Heart right ventricle (tissue), 16 donors: Measurements from ENCODE around the gene PODXL. TPM values are rescaled to one million over a fixed set of nuclear protein-coding genes. Genes with fewer than 3 reads are reported as not detected.

ENCODE experiments used
- ATAC-seq, 8 donors: fragments of 200-7000 bp; cut with Tn5 transposase; one replicate each; pipeline ENCODE4 v1.9.1; 2020; ENCODE audit warnings: mild to moderate bottlenecking in 8 of 8, moderate library complexity in 8 of 8, moderate number of reproducible peaks in 1 of 8
- DNase-seq, 2 donors: peaks; one replicate each; pipeline ENCODE4 v3.0.0-alpha.2; 2020
- H3K27ac ChIP-seq, 10 donors: fragments of 200-600 bp; sonication (generic) in 2 of 10; one replicate each; pipeline versions ENCODE4 v1.5.0 to v1.8.0; 2020 to 2022; ENCODE audit warnings: mild to moderate bottlenecking in 3 of 10
- H3K27me3 ChIP-seq, 7 donors: fragments of 200-600 bp; one replicate each; pipeline ENCODE4 v1.8.0; 2021 to 2022; ENCODE audit warnings: mild to moderate bottlenecking in 2 of 7
- H3K36me3 ChIP-seq, 9 donors: fragments of 200-600 bp; sonication (generic) in 1 of 9; one replicate each; pipeline versions ENCODE4 v1.5.0 to v1.8.0; 2020 to 2022; ENCODE audit warnings: mild to moderate bottlenecking in 2 of 9
- H3K4me1 ChIP-seq, 9 donors: fragments of 200-600 bp; sonication (generic) in 1 of 9; one replicate each; pipeline versions ENCODE4 v1.5.0 to v1.8.0; 2020 to 2022; ENCODE audit warnings: mild to moderate bottlenecking in 4 of 9
- H3K4me3 ChIP-seq, 10 donors: fragments of 200-600 bp; sonication (generic) in 2 of 10; one replicate each; pipeline versions ENCODE4 v1.5.0 to v1.8.0; 2020 to 2022; ENCODE audit warnings: mild to moderate bottlenecking in 7 of 10, moderate library complexity in 2 of 10
- H3K9me3 ChIP-seq, 11 donors: fragments of 200-600 bp in 10 of 11; sonication (generic) in 2 of 11; one replicate each; pipeline versions ENCODE4 v1.5.0 to v1.8.0; 2013 to 2022; ENCODE audit warnings: mild to moderate bottlenecking in 2 of 11, control low read depth in 1 of 11, moderate library complexity in 1 of 11
- CTCF ChIP-seq, 9 donors: fragments of 200-600 bp; sonication (generic) in 2 of 9; IDR thresholded peaks; one replicate each; pipeline versions ENCODE4 v1.5.0 to v1.8.0; 2021 to 2022; ENCODE audit warnings: antibody characterized with exemption in 9 of 9, mild to moderate bottlenecking in 5 of 9, moderate library complexity in 1 of 9
- WGBS, 2 donors: extraction: QIAGEN DNeasy Blood & Tissue Kit; methylation state at CpG; one replicate each; pipeline ENCODE4 v1.1.7; 2013; ENCODE audit warnings: inconsistent platforms in 1 of 2; 5-methylcytosine and 5-hydroxymethylcytosine counted together
- intact Hi-C, 10 donors: fragments of 100-400 bp; cut with DNase I; formaldehyde crosslinking; loops; one replicate each; pipeline versions ENCODE4 v1.11.1 to v1.14.2; 2022
- polyA plus RNA-seq, 2 donors: library from polyadenylated mRNA; stranded (reverse); fragments of 200-250 nt; gene quantifications; one replicate each; pipeline ENCODE4 v1.2.3, GENCODE V29; 2013
- total RNA-seq, 10 donors: library from RNA; stranded (reverse); fragmentation: NEBNext Ultra II Directional in 3 of 10; extraction: Animal tissue kit (Norgen Biotek cat#: 25700) in 3 of 10; gene quantifications; one replicate each; pipeline versions ENCODE4 v1.2.1 to v1.2.4, GENCODE V29; 2021 to 2023
- donor health status: Arrhythmogenic right ventricular cardiomyopathy.
- donor health status: ischemic (EF 13 %, LVEDD 7.1; RV severe dilation, severe dysfunction).
- donor health status: healthy with polysubstance abuse.
- donor health status: DM: no; HTN: yes; CAD: no.
- donor health status: DM: no; HTN: no; CAD: no.
- donor health status: ischemic (EF 25% LVEDD 6.9; RV normal size, moderate dysfunction).
- donor health status: ischemic (EF 25% LVEDD 5.7; RV mildly dilated, moderate dysfunction).
- donor health status: healthy.
- donor health status: DM: yes; HTN: yes; CAD: no.
- donor health status: Ischemic cardiomyopathy.
- donor health status: ischemic (EF 35%, LVEDD 5.7; RV mildly dilated, moderate dysfunction).
- donor health status: nonischemic (EF 11% LVEDD 7.7; RV severe dilation, severe dysfunction).
- donor health status: DM: yes; HTN: yes; CAD: no.
- donor health status: PGD.
- donor health status: ischemic (EF 29% LVEDD 5.4; RV normal size, mild dysfunction).
- donor health status: nonischemic (EF 23%, LVEDD 6.1; RV moderate dilation, normal function).

PODXL gene
- total and polyA plus RNA-seq, 12 donors, result 34.4 to 162 (median 65.2) TPM

GRCh38 chr7:131524703-131525102 is 31.7 kb downstream of the PODXL start:
- intact Hi-C loops, result no loop called here
- no peak for DNase-seq
- Histone ChIP-seq H3K9me3 (no peaks in the 10 kb centered on the region), H3K4me1 (peaks cover 7 to 98% (median 62%) of the 10 kb centered on the region in 9 donors), H3K4me3 (no peak overlapping the region), H3K36me3 (no peaks in the 10 kb centered on the region), H3K27me3 (no peaks in the 10 kb centered on the region), H3K27ac (peak overlapping the region in 6 of 10 donors; percentile 8 to 81 (median 17))
- no peak for TF ChIP-seq CTCF (IDR thresholded peaks at IDR 0.05)
- ATAC-seq, result no peak

DNA sequence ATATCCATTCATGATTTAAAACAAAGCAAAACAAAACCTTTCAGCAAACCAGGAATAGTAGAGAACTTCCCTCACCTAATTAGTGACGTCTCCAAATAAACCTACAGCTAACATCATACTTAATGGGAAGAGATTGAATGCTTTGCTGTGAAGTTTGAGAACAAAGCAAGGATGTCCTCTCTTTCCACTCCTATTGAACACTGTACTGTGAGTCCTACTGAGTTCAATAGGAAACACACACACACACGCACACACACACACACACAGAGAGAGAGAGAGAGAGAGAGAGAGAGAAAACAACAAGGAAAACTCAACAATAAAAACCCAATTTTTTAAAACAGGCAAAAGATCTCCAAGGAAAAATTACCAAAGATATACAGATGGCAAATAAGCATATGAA is 32.3 kb downstream of the PODXL start:
- 30 to 38% methylated on average over 2 of the region's 2 CpGs for WGBS, 2 donors
- Histone ChIP-seq H3K27me3 (no peaks in the 10 kb centered on the region), H3K4me3 (no peak overlapping the region), H3K4me1 (peaks cover 7 to 98% (median 65%) of the 10 kb centered on the region in 9 donors), H3K27ac (peak overlapping the region in 9 of 10 donors; percentile 42 to 89 (median 72)), H3K36me3 (no peaks in the 10 kb centered on the region), H3K9me3 (no peaks in the 10 kb centered on the region)
- intact Hi-C loops, result no loop called here
- ATAC-seq (peak in 6 of 8 donors; percentile 24 to 63 (median 56)), DNase-seq (no peak)
- no peak for TF ChIP-seq CTCF (IDR thresholded peaks at IDR 0.05)

DNA sequence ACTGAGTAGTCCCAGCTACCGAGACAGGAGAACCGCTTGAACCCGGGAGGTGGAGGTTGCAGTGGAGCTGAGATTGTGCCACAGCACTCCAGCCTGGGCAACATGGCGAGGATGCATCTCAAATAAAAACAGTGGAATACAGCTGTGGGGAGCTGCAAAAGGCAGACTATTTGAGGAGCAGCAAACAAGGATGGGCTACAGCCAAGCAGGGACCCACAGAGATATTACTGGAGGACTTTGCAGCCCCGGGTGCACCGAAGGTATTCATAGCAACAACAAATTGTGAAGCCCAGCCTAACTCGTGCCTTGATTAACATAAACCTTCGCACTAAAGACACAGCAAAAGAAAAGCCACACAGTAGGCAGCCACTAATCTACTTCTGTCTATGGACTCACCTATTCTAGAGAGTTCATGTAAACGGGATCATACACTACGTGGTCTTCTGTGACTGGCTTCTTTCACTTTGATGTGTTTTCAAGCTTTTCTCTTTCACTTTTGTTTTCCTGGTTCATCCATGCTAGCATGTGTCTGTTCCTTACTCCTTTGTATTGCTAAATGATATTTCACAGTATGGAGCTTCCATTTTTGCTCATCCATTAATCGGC is 34.0 kb downstream of the PODXL start:
- ATAC-seq, result peak in 2 of 8 donors; percentile 11 to 23
- H3K4me1 ChIP-seq, result peaks cover 4 to 98% (median 50%) of the 10 kb centered on the region in 9 donors
- no peaks in the 10 kb centered on the region for H3K9me3 ChIP-seq

GRCh38 chr7:131521651-131522163 is 34.7 kb downstream of the PODXL start:
- H3K36me3 ChIP-seq, result no peaks in the 10 kb centered on the region
- H3K4me1 ChIP-seq, result peaks cover 4 to 98% (median 49%) of the 10 kb centered on the region in 9 donors
- H3K27ac ChIP-seq, result peak overlapping the region; percentile 65 to 89 (median 73)
- H3K9me3 ChIP-seq, result no peaks in the 10 kb centered on the region
- ATAC-seq (peak; percentile 48 to 78 (median 66)), DNase-seq (peak; percentile 56 to 66)
- intact Hi-C loops, result loop anchor here in 1 of 10 donors (2.0 kb wide), 1 partner anchor 17 kb away; no protein-coding TSS in a partner anchor
- H3K4me3 ChIP-seq, result peak overlapping the region in 4 of 10 donors; percentile 20 to 21 (median 20)
- TF ChIP-seq CTCF (IDR thresholded peaks at IDR 0.05), result no peak
- 42 to 46% methylated on average over 7 of the region's 7 CpGs for WGBS, 2 donors
- no peaks in the 10 kb centered on the region for H3K27me3 ChIP-seq

More for the DNA sequence above, 34.0 kb downstream of the PODXL start:
- peak overlapping the region; percentile 65 to 89 (median 73) for H3K27ac ChIP-seq
- peak overlapping the region in 4 of 10 donors; percentile 20 to 22 (median 20) for H3K4me3 ChIP-seq
- no peaks in the 10 kb centered on the region for H3K36me3 ChIP-seq
- 66 to 75% methylated on average over 11 of the region's 11 CpGs for WGBS, 2 donors
- intact Hi-C loops, result loop anchor here in 1 of 10 donors (2.0 kb wide), 1 partner anchor 16 kb away; no protein-coding TSS in a partner anchor
- TF ChIP-seq CTCF (IDR thresholded peaks at IDR 0.05), result no peak
- no peaks in the 10 kb centered on the region for H3K27me3 ChIP-seq
- DNase-seq, result no peak
